GM12891 (cell line): ENCODE results near the gene ASB18.

Experiments
- POLR2A ChIP-seq: IDR thresholded peaks from 2 replicates; pipeline ENCODE4 v1.6.1; 2011; ENCODE audit warnings: low read depth, low read length, control low read depth
- POLR2AphosphoS5 ChIP-seq: IDR thresholded peaks from 2 replicates; pipeline ENCODE4 v1.6.1; 2011; ENCODE audit warnings: low read depth, low read length, control low read depth
- TAF1 ChIP-seq: IDR thresholded peaks from 2 replicates; pipeline ENCODE4 v1.6.1; 2011; ENCODE audit warnings: low read depth, low read length, control low read depth

DNA sequence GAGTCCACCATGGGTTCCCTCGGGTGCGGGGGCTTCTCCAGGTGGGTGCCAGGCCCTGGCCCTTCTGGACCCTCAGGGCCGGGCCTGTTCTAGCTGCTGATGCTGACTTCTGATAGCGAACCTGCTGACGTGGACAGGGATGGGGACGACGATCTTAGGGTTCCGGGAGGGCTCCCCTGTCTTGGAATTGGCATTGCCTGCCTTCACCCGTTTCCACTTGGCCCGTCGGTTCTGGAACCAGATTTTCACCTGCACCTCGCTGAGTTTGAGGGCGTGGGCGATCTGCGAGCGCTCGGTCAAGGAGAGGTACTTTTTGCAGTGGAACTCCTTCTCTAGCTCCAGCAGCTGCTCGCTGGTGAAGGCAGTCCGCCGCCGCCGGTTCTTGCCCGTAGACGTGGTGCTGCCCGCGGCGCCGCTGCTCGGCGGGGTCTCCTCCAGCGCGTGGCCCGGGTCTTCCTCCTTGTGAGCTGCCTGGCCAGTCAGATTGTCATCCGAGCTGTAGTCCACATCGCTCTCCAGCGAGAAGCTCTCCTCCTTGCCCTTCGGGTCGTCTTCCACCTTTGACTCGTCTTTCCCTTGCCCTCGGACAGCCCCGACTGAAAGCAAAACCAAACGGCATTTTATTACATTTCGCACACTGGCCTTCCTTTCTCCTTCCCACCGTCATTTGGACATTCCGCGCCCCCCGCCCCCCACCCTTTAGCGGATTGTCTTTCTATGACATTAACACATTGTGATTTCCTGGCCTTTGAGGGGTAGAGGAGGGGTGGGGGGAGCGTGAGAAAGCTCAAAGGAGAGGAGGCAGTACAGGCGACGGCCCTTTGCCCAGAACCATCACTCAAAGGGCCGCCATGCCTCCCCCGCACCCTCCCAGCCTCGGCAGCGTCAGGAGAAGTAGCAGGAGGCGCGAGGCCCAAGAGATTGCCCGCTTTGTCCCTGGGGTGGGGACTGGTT, 98.1 kb downstream of the ASB18 start:
- TF ChIP-seq POLR2A (no peak), POLR2AphosphoS5 (no peak), TAF1 (no peak)
